Adrenal gland (tissue), 12 donors: Measurements from ENCODE around the gene NR6A1. TPM values are rescaled to one million over a fixed set of nuclear protein-coding genes. Genes with fewer than 3 reads are reported as not detected.
A peak's percentile ranks its signal among the peaks of the same experiment; 100 is the strongest.

ENCODE experiments used
- DNase-seq, 7 donors: peaks; one replicate each; pipeline ENCODE4 v3.0.0-alpha.2; 2019 to 2020
- H3K27ac ChIP-seq, 5 donors: fragments of 200-600 bp; sonication (generic) in 4 of 5; 1 replicate in 3 of 5; 2 replicates in 2 of 5; pipeline versions ENCODE4 v1.5.1 to v1.8.0; 2016 to 2020; ENCODE audit warnings: mild to moderate bottlenecking in 1 of 5
- H3K27me3 ChIP-seq: fragments of 200-600 bp; 2 replicates; pipeline ENCODE4 v1.8.0; 2021
- H3K36me3 ChIP-seq, 2 donors: fragments of 200-600 bp; replicated peaks in 1 of 2; 1 replicate in 1 of 2; 2 replicates in 1 of 2; pipeline versions ENCODE4 v1.5.1 to v1.8.0; 2018 to 2022
- H3K4me1 ChIP-seq, 2 donors: fragments of 200-600 bp; replicated peaks in 1 of 2; 1 replicate in 1 of 2; 2 replicates in 1 of 2; pipeline versions ENCODE4 v1.5.1 to v1.8.0; 2018 to 2021
- H3K4me3 ChIP-seq, 4 donors: fragments of 200-600 bp; sonication (generic) in 3 of 4; one replicate each; pipeline ENCODE4 v1.5.1; 2016 to 2018
- H3K9me3 ChIP-seq, 3 donors: fragments of 200-600 bp; sonication (generic) in 1 of 3; replicated peaks in 1 of 3; 1 replicate in 2 of 3; 2 replicates in 1 of 3; pipeline versions ENCODE4 v1.5.1 to v1.8.0; 2016 to 2021
- CTCF ChIP-seq, 6 experiments: fragments of 450-650 bp in 4 of 6; fragments of 200-600 bp in 2 of 6; sonication (generic) in 1 of 6; IDR thresholded peaks; 1 replicate in 5 of 6; 2 replicates in 1 of 6; pipeline versions ENCODE4 v1.5.1 to v1.8.0; 2016 to 2021; ENCODE audit warnings: antibody characterized with exemption in 6 of 6, mild to moderate bottlenecking in 2 of 6, moderate library complexity in 1 of 6
- POLR2A ChIP-seq, 2 donors: fragments of 450-650 bp; IDR thresholded peaks; one replicate each; pipeline ENCODE4 v1.6.1; 2017; ENCODE audit warnings: antibody characterized with exemption in 2 of 2, mild to moderate bottlenecking in 2 of 2, moderate library complexity in 1 of 2
- WGBS, 4 donors: extraction: QIAGEN DNeasy Blood & Tissue Kit in 2 of 4; methylation state at CpG; one replicate each; pipeline versions ENCODE4 v1.1.5 to v1.1.7; 2013 to 2017; 5-methylcytosine and 5-hydroxymethylcytosine counted together
- intact Hi-C, 2 donors: fragments of 100-400 bp; cut with DNase I; formaldehyde crosslinking; loops; one replicate each; pipeline versions ENCODE4 v1.14.1 to v1.15.0; 2022 to 2023
- polyA plus RNA-seq, 3 donors: library from polyadenylated mRNA; stranded (reverse); fragments of 200-250 nt in 2 of 3; fragments of 350-450 nt in 1 of 3; fragmentation: Illumina TruSeq in 1 of 3; extraction: RNeasy Lipid Tissue Mini Kit (QIAGEN cat#74804) in 1 of 3; gene quantifications; one replicate each; pipeline ENCODE4 v1.2.3, GENCODE V29; 2013 to 2014
- total RNA-seq, 9 donors: library from RNA; depleted of rRNA in 4 of 9; stranded (reverse); fragments of >200 nt in 4 of 9; fragments of 120-200 nt in 1 of 9; fragmentation: NEBNext Ultra II Directional in 1 of 9; extraction: Animal tissue kit (Norgen Biotek cat#: 25700) in 1 of 9; gene quantifications; one replicate each; pipeline versions ENCODE4 v1.1.0 to v1.2.4, GENCODE V29; 2013 to 2023
- donor health status: healthy with polysubstance abuse.
- donor health status: Bipolar disorder and iron deficiency.
- donor health status: DM: yes; HTN: yes; CAD: no.
- donor health status: DM: no; HTN: no; CAD: no.
- donor health status: DM: no; HTN: no; CAD: no.
- donor health status: DM: yes; HTN: yes; CAD: no.

The NR6A1 gene
- total and polyA plus RNA-seq, 12 donors, result 0.46 to 9.8 (median 1.5) TPM

DNA sequence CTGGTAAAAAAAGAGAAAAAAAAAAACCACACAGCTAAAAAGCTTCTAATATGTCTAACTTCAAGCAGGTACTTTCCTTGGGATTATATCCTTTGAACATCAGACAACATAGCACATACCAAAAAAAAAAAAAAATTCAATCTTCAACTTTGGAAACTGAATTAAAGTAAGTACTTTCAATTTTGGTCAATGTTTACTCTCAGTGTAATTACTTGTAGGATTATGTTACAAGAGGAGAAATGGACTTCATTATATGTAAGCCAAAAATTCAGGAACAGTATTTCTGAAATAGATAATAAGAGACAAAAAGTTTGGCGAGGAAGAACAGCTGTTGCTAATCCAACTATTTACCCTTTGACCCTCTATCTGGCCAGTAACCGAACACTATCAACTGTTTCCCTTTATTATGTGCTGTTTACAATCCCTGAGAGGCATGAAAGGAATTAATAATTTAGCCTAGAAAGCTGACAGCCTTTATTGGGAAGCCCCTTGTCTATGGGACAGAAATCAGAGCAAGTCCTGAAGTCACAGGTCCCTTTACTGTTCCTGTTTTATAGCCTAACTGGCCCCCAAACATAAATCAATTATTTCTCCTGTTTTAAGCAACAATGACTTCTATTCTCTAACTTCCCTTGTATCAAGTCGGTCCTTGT, 46.6 kb downstream of the NR6A1 start:
- H3K27me3 ChIP-seq, result no peaks in the 10 kb centered on the region
- H3K9me3 ChIP-seq, result no peaks in the 10 kb centered on the region
- peaks cover 13 to 15% of the 10 kb centered on the region in 2 donors for H3K4me1 ChIP-seq
- DNase-seq, result no peak
- 46 to 53% (median 49%) methylated on average over 3 of the region's 3 CpGs for WGBS, 4 donors
- intact Hi-C loops, result no loop called here
- H3K36me3 ChIP-seq, result no peaks in the 10 kb centered on the region
- H3K4me3 ChIP-seq, result no peak overlapping the region
- H3K27ac ChIP-seq, result peak overlapping the region in 1 of 5 donors; percentile 11
- TF ChIP-seq CTCF (IDR thresholded peaks at IDR 0.05) (no peak), POLR2A (IDR thresholded peaks at IDR 0.05) (no peak)

DNA sequence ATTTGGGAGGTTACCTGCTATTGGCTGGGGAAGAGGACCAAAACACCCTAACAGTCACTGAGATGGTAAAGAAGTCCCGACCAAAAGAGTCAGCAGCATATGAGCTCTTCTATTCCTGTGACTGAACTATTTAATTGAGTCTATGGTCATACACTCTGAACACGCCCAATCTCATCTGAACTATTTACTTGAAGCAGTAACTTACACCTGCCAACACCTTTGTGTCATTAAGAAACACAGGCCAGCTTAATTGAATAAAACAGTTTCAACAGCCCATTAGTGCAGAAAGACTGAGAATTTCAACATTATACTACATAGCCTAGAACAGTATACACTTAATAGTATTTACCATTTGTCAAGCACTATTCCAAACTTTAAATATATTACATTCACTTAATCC, 47.8 kb downstream of the NR6A1 start:
- 90 to 97% (median 92%) methylated on average over 2 of the region's 2 CpGs for WGBS, 4 donors
- TF ChIP-seq CTCF (IDR thresholded peaks at IDR 0.05) (no peak), POLR2A (IDR thresholded peaks at IDR 0.05) (no peak)
- Histone ChIP-seq H3K4me1 (peaks cover 13 to 15% of the 10 kb centered on the region in 2 donors), H3K4me3 (no peak overlapping the region), H3K36me3 (no peaks in the 10 kb centered on the region), H3K27ac (no peak overlapping the region), H3K9me3 (no peaks in the 10 kb centered on the region), H3K27me3 (no peaks in the 10 kb centered on the region)
- DNase-seq, result no peak
- intact Hi-C loops, result no loop called here

DNA sequence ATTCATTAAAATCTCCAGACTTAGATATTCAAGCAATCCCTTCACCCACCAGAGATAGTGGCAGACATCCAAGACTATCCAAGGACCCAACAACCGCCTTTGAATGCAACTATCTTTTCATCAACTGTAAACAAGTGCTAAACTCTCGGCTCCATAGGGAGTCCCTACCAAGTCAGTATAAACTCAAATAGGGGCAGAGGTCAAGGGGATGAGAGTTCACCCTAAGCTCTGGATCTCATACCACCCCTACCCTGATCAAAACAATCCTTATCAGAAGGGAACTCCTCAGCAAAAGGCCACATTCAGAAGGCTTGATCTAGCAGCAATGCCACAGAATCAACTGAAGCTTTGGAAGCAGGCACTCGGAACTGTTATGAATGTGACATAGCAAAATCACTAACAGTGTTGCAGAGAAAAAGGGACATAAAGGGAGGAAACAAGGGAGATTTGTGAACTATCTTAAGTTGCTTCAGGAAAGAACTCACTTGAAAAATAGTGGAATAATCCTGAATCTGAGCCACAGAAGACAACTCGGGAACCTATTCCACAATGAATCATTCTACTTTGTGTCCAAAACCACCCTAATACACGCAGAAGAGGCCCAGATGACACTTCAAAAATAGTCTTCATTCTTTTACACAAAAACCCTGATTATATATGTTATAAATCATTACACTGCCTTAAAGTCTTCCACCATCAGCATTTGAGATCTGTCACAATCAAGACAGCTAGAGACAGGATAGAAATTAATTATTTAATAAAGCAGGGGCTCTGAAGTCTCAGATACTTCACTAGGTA, 49.8 kb downstream of the NR6A1 start:
- H3K9me3 ChIP-seq, result no peaks in the 10 kb centered on the region
- no peaks in the 10 kb centered on the region for H3K27me3 ChIP-seq
- DNase-seq, result peak in 4 of 7 donors; percentile 22 to 57 (median 40)
- WGBS, 4 donors, result 29 to 35% (median 30%) methylated on average over 5 of the region's 5 CpGs
- peak overlapping the region in 3 of 5 donors; percentile 13 to 43 (median 33) for H3K27ac ChIP-seq
- intact Hi-C loops, result no loop called here
- H3K4me1 ChIP-seq, result peaks cover 13 to 15% of the 10 kb centered on the region in 2 donors
- H3K36me3 ChIP-seq, result no peaks in the 10 kb centered on the region
- TF ChIP-seq POLR2A (IDR thresholded peaks at IDR 0.05) (no peak), CTCF (IDR thresholded peaks at IDR 0.05) (no peak)
- no peak overlapping the region for H3K4me3 ChIP-seq

DNA sequence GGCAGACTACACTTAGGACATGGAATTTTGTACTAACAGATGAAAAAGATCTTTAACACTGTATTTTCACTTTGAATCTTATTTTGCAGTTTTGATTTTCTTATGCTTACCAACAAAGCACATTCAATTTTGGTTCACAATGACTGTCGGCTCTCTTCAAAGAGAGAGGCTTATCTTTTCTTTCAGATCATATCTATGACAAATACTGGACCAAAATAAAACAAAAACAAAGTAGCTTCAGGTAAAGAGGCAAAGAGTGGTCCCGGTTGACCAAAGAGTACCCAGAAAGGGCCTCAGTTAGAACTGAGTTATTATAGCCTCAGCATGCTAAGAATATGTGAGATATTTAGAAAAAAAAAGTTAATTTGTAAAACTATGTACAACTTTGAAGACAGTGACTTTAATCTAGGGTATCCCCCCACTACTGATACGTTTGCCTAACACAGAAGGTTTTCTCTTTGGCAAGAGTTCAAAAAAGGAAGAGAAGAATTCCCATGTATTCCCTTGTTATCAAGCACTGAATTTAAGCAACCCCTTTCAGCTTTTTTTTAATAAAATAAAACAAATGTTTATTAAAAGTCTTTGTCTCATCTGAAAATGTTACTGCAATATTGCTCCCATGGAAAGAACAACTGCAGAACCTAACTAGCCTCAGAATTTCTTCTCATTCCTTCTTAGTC, 50.5 kb downstream of the NR6A1 start:
- Histone ChIP-seq H3K9me3 (no peaks in the 10 kb centered on the region), H3K4me3 (no peak overlapping the region), H3K27me3 (no peaks in the 10 kb centered on the region), H3K4me1 (peaks cover 13 to 15% of the 10 kb centered on the region in 2 donors), H3K27ac (peak overlapping the region in 2 of 5 donors; percentile 33 to 43), H3K36me3 (no peaks in the 10 kb centered on the region)
- WGBS, 4 donors, result 31 to 43% (median 33%) methylated on average over 3 of the region's 3 CpGs
- TF ChIP-seq CTCF (IDR thresholded peaks at IDR 0.05), result no peak
- no peak for TF ChIP-seq POLR2A (IDR thresholded peaks at IDR 0.05)
- intact Hi-C loops, result no loop called here
- no peak for DNase-seq
